Nephron progenitor cell (in vitro differentiated cells): ENCODE results near the gene POU6F2.
"Not testable (repeated sequence)": the region's sequence is repeated elsewhere in the genome, so short reads cannot be mapped to it uniquely, and the experiment has no call there.

Source experiments
- DNase-seq: peaks from one replicate; pipeline ENCODE4 v3.0.0; 2021
- H3K27ac Mint-ChIP-seq: 2 replicates; pipeline ENCODE4 v1.8.0; 2021; ENCODE audit warnings: mild to moderate bottlenecking, moderate library complexity, mixed read lengths
- H3K27me3 Mint-ChIP-seq: 2 replicates; pipeline ENCODE4 v1.8.0; 2021; ENCODE audit warnings: mild to moderate bottlenecking, low read depth, mixed read lengths; ENCODE audit not compliant: poor library complexity
- H3K36me3 Mint-ChIP-seq: 2 replicates; pipeline ENCODE4 v1.8.0; 2021; ENCODE audit warnings: low read depth, mixed read lengths
- H3K4me1 Mint-ChIP-seq: 2 replicates; pipeline ENCODE4 v1.8.0; 2021; ENCODE audit warnings: mixed read lengths
- H3K4me3 Mint-ChIP-seq: 2 replicates; pipeline ENCODE4 v1.8.0; 2021; ENCODE audit warnings: mild to moderate bottlenecking, moderate library complexity, mixed read lengths
- H3K9me3 Mint-ChIP-seq: 2 replicates; pipeline ENCODE4 v1.8.0; 2021; ENCODE audit warnings: mild to moderate bottlenecking, moderate library complexity, mixed read lengths
- TF ChIP-seq, protein P1 (sequence below): fragments of 200-600 bp; sonication (generic); IDR thresholded peaks from 2 replicates; pipeline ENCODE4 v1.5.0; 2021; ENCODE audit warnings: antibody characterized with exemption

The POU6F2 gene

DNA sequence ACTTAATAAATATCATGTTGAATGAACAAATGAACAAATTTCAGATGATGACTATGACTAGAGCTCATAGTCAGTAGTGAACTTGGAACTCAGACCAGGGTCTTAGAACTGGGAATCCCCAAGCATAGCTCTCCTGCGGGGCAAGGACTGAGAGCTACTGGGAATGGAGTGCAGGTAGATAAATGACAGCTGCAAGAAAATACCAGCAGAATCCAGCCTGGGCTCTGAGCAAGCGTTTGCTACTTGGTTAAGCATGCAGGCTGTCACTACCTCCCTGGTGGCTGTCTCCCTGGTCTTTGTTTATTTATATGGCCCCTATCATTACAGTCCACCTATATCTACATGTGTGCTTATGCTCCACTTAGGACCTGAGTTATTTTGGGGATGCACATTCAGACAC lies 208.4 kb downstream of the POU6F2 start:
- Mint-ChIP-seq H3K4me1 (peaks cover 6% of the 10 kb centered on the region), H3K27me3 (peaks cover 6% of the 10 kb centered on the region), H3K27ac (no peak overlapping the region), H3K36me3 (no peaks in the 10 kb centered on the region), H3K4me3 (no peak overlapping the region), H3K9me3 (peaks cover 10% of the 10 kb centered on the region)
- DNase-seq = no peak
- TF ChIP-seq, protein P1, sequence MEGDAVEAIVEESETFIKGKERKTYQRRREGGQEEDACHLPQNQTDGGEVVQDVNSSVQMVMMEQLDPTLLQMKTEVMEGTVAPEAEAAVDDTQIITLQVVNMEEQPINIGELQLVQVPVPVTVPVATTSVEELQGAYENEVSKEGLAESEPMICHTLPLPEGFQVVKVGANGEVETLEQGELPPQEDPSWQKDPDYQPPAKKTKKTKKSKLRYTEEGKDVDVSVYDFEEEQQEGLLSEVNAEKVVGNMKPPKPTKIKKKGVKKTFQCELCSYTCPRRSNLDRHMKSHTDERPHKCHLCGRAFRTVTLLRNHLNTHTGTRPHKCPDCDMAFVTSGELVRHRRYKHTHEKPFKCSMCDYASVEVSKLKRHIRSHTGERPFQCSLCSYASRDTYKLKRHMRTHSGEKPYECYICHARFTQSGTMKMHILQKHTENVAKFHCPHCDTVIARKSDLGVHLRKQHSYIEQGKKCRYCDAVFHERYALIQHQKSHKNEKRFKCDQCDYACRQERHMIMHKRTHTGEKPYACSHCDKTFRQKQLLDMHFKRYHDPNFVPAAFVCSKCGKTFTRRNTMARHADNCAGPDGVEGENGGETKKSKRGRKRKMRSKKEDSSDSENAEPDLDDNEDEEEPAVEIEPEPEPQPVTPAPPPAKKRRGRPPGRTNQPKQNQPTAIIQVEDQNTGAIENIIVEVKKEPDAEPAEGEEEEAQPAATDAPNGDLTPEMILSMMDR = no peak

DNA sequence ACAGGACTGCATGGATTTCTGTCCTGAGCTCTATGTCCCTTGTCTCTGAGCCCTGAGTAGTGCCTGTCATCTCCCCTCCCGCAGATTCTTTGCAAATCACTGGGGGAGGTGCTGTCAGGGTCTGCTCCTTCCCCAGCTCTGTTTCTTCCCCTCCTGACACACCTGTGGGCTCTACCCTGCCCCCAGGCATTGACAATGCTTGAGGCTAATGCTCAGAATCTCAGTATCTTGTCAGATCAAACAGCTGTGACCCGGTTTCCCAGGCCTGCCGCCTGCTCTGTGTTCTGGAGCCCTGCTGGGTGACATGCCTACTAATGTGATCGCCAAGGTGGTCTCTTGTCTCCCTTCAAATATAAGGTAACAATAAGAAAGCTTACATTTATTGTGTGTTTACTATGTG lies 209.0 kb downstream of the POU6F2 start:
- H3K27me3 Mint-ChIP-seq = peaks cover 6% of the 10 kb centered on the region
- H3K9me3 Mint-ChIP-seq = peaks cover 10% of the 10 kb centered on the region
- no peak overlapping the region for H3K27ac Mint-ChIP-seq
- H3K4me3 Mint-ChIP-seq = no peak overlapping the region
- H3K4me1 Mint-ChIP-seq = peaks cover 6% of the 10 kb centered on the region
- H3K36me3 Mint-ChIP-seq = no peaks in the 10 kb centered on the region
- TF ChIP-seq, protein P1 = no peak
- DNase-seq = no peak

DNA sequence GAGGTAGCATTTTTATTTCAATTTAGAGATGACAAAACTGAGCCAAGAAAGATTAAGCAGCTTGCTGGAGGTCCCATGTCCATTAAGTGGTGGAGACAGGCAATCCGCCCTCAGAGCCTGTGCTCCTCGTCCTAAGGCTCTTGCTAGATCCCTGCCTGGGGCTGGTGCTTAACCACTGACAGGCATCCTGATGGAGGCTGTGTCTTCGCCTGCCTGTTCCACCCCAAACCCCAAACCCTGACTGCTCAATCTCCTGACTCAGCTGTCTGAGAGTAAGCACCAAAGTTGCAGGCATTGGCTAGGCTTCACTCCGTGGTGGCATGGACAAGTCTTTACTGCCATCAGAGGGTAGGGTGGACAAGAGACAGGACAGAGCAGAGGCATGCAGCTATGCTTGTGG lies 209.4 kb downstream of the POU6F2 start:
- Mint-ChIP-seq H3K36me3 (no peaks in the 10 kb centered on the region), H3K9me3 (peaks cover 10% of the 10 kb centered on the region), H3K4me1 (peaks cover 6% of the 10 kb centered on the region), H3K27me3 (peaks cover 6% of the 10 kb centered on the region), H3K27ac (no peak overlapping the region), H3K4me3 (no peak overlapping the region)
- TF ChIP-seq, protein P1 = no peak
- DNase-seq = no peak

DNA sequence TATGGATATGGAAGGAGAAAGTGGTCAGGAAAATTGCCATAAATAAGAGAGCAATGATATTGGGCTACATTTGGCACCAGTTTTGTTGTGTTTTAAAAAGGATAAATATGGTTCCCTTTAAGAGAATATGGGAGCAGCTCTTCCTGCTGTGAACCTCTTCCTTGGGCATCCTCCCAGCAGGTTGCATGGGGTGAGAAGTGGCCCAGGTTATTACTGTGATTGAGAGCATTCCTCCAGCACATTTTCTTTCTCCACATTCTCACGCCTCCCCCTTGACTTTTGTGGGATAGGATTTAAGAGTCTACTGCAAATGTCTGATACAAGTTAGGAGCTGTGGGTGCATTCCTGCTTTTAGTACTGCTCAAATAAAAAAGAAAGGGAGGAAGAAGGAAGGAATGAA lies 214.8 kb downstream of the POU6F2 start:
- DNase-seq = no peak
- Mint-ChIP-seq H3K27ac (no peak overlapping the region), H3K4me3 (no peak overlapping the region), H3K36me3 (no peaks in the 10 kb centered on the region), H3K27me3 (peaks cover 10% of the 10 kb centered on the region), H3K4me1 (peaks cover 6% of the 10 kb centered on the region), H3K9me3 (no peaks in the 10 kb centered on the region)
- TF ChIP-seq, protein P1 = no peak

DNA sequence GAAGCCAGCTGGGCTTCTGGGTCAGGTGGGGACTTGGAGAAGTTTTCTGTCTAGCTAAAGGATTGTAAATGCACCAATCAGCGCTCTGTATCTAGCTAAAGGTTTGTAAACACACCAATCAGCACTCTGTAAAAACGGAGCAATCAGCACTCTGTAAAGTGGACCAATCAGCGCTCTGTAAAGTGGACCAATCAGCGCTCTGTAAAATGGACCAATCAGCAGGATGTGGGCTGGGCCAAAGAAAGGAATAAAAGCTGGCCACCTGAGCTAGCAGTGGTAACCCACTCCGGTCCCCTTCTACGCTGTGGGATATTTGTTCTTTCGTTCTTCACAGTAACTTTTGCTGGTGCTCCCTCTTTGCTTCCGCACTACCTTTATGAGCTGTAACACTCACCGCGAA lies 216.7 kb downstream of the POU6F2 start:
- not testable (repeated sequence) for H3K36me3 Mint-ChIP-seq, H3K9me3 Mint-ChIP-seq, DNase-seq, H3K27ac Mint-ChIP-seq, H3K4me3 Mint-ChIP-seq, H3K4me1 Mint-ChIP-seq
- peaks cover 10% of the 10 kb centered on the region for H3K27me3 Mint-ChIP-seq

DNA sequence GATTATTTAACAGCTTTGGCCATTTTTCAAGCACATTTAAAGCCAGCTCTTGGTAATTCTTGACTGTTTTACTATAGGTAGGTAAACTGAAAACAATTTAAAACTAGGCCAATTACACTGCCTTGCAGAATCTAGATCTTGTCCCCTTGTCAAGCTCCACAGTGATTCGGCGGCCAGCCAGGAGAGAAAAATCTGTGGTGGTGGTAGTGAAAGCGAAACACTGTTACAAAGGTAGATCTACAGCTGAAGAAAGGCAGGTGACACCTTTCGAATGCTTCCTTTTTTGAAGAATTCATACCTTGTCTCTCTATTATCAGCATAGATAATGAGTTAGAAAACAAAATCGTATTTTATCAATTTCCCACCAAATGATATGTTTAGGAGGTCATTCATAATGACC lies 218.3 kb downstream of the POU6F2 start:
- Mint-ChIP-seq H3K27me3 (peaks cover 10% of the 10 kb centered on the region), H3K27ac (no peak overlapping the region), H3K36me3 (no peaks in the 10 kb centered on the region), H3K9me3 (no peaks in the 10 kb centered on the region), H3K4me3 (no peak overlapping the region), H3K4me1 (peaks cover 4% of the 10 kb centered on the region)
- DNase-seq = no peak
- TF ChIP-seq, protein P1 = no peak
